Measurements from ENCODE around the gene INMT. TPM values are rescaled to one million over a fixed set of nuclear protein-coding genes. Genes with fewer than 3 reads are reported as not detected.

Gene INMT
- total RNA-seq, 1 donor from 2014 or later = 35.5 TPM

GRCh38 chr7:30790356-30790755 lies 38.4 kb downstream of the INMT start:
- Histone ChIP-seq H3K36me3 (ENCODE audit: control insufficient read depth in 3 of 3, insufficient read depth in 3 of 3, low read length in 3 of 3) (peaks cover 2 to 18% (median 6%) of the 10 kb centered on the region in 3 donors), H3K9me3 (ENCODE audit: control insufficient read depth in 3 of 3, low read length in 3 of 3) (no peaks in the 10 kb centered on the region), H3K27me3 (ENCODE audit: control insufficient read depth in 3 of 3, insufficient read depth in 3 of 3, low read length in 3 of 3) (no peaks in the 10 kb centered on the region), H3K4me3 (ENCODE audit: low read length in 3 of 3) (no peak overlapping the region), H3K9ac (ENCODE audit: low read depth in 1 of 3, low read length in 3 of 3) (no peak overlapping the region), H3K27ac (ENCODE audit: low read depth, low read length) (no peak overlapping the region), H3K4me1 (ENCODE audit: control insufficient read depth in 3 of 3, insufficient read depth in 3 of 3, low read length in 3 of 3) (peaks cover 0 to 4% (median 3%) of the 10 kb centered on the region in 3 donors)

DNA sequence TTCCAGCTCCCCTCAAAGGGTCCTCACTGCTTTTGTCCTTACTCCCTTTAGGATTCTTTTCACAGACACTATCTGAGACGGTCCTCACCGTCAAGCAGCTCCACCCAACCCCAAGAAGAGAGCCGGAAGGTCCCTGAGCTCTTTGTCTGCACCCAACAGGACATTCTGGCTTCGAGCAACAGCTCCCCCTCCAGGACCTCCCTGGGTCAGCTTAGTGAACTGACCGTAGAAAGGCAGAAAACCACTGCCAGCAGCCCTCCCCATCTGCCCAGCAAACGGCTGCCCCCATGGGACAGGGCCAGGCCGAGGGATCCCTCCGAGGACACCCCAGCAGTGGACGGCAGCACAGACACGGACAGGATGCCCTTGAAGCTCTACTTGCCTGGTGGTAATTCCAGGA lies 39.2 kb downstream of the INMT start:
- H3K4me3 ChIP-seq (ENCODE audit: low read length in 3 of 3) = no peak overlapping the region
- no peaks in the 10 kb centered on the region for H3K9me3 ChIP-seq (ENCODE audit: control insufficient read depth in 3 of 3, low read length in 3 of 3)
- H3K9ac ChIP-seq (ENCODE audit: low read depth in 1 of 3, low read length in 3 of 3) = no peak overlapping the region
- no peak overlapping the region for H3K27ac ChIP-seq (ENCODE audit: low read depth, low read length)
- peaks cover 2 to 14% (median 6%) of the 10 kb centered on the region in 3 donors for H3K36me3 ChIP-seq (ENCODE audit: control insufficient read depth in 3 of 3, insufficient read depth in 3 of 3, low read length in 3 of 3)
- H3K27me3 ChIP-seq (ENCODE audit: control insufficient read depth in 3 of 3, insufficient read depth in 3 of 3, low read length in 3 of 3) = no peaks in the 10 kb centered on the region
- H3K4me1 ChIP-seq (ENCODE audit: control insufficient read depth in 3 of 3, insufficient read depth in 3 of 3, low read length in 3 of 3) = peaks cover 0 to 9% (median 6%) of the 10 kb centered on the region in 3 donors

- Histone ChIP-seq H3K27ac (ENCODE audit: low read depth, low read length) (peak overlapping the region; percentile 25), H3K9ac (ENCODE audit: low read depth in 1 of 3, low read length in 3 of 3) (no peak overlapping the region), H3K36me3 (ENCODE audit: control insufficient read depth in 3 of 3, insufficient read depth in 3 of 3, low read length in 3 of 3) (peaks cover 2 to 8% (median 6%) of the 10 kb centered on the region in 3 donors), H3K4me1 (ENCODE audit: control insufficient read depth in 3 of 3, insufficient read depth in 3 of 3, low read length in 3 of 3) (peaks cover 20 to 34% (median 25%) of the 10 kb centered on the region in 3 donors), H3K4me3 (ENCODE audit: low read length in 3 of 3) (no peak overlapping the region), H3K9me3 (ENCODE audit: control insufficient read depth in 3 of 3, low read length in 3 of 3) (no peaks in the 10 kb centered on the region), H3K27me3 (ENCODE audit: control insufficient read depth in 3 of 3, insufficient read depth in 3 of 3, low read length in 3 of 3) (no peaks in the 10 kb centered on the region)
Observed at GRCh38 chr7:30795161-30795948, 43.4 kb downstream of the INMT start.

DNA sequence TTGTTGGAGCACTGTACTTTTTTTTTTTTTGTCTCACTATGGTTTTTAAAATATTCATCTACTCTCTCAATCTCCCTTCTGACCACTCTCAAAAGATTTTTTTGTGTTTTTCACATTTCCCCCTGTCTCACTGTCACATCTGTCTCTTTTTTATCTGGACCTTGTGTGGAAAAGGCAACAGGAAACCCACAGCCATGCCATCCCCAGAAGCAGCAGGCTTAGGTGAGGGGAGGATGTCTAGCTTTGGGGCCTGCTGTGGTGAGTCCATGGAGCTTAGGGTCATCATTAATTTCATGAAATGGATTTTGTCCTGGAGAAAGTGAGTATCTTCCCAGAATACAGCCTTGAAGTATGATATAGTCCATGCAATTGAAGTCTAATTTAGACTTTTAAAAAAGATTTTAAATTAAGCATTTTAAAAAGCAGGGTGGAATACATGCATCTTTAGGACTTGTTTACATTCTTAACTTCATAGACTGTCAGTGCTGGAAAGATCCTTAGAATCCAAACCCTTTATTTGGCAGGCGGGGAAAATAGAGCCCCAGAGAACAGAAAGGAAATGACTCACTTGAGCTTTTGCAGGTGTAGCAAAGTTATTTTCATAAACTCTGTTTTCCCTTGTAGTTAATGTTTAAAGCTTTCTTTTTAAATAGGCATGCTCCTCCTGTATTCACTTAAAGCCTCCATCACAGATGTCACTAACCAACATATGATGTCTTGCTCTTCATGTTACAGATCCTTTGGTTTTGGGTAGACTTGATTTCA lies 44.4 kb downstream of the INMT start:
- H3K36me3 ChIP-seq (ENCODE audit: control insufficient read depth in 3 of 3, insufficient read depth in 3 of 3, low read length in 3 of 3) = peaks cover 1 to 8% (median 2%) of the 10 kb centered on the region in 3 donors
- H3K27ac ChIP-seq (ENCODE audit: low read depth, low read length) = peak overlapping the region; percentile 25
- no peaks in the 10 kb centered on the region for H3K27me3 ChIP-seq (ENCODE audit: control insufficient read depth in 3 of 3, insufficient read depth in 3 of 3, low read length in 3 of 3)
- peaks cover 21 to 39% (median 31%) of the 10 kb centered on the region in 3 donors for H3K4me1 ChIP-seq (ENCODE audit: control insufficient read depth in 3 of 3, insufficient read depth in 3 of 3, low read length in 3 of 3)
- no peak overlapping the region for H3K9ac ChIP-seq (ENCODE audit: low read depth in 1 of 3, low read length in 3 of 3)
- no peaks in the 10 kb centered on the region for H3K9me3 ChIP-seq (ENCODE audit: control insufficient read depth in 3 of 3, low read length in 3 of 3)
- no peak overlapping the region for H3K4me3 ChIP-seq (ENCODE audit: low read length in 3 of 3)

GRCh38 chr7:30797176-30798040 lies 45.5 kb downstream of the INMT start:
- Histone ChIP-seq H3K9ac (ENCODE audit: low read depth in 1 of 3, low read length in 3 of 3) (peak overlapping the region in 1 of 3 donors; percentile 15), H3K27ac (ENCODE audit: low read depth, low read length) (peak overlapping the region; percentile 25), H3K4me3 (ENCODE audit: low read length in 3 of 3) (no peak overlapping the region), H3K36me3 (ENCODE audit: control insufficient read depth in 3 of 3, insufficient read depth in 3 of 3, low read length in 3 of 3) (peaks cover 0 to 4% (median 0%) of the 10 kb centered on the region in 3 donors), H3K9me3 (ENCODE audit: control insufficient read depth in 3 of 3, low read length in 3 of 3) (no peaks in the 10 kb centered on the region), H3K27me3 (ENCODE audit: control insufficient read depth in 3 of 3, insufficient read depth in 3 of 3, low read length in 3 of 3) (no peaks in the 10 kb centered on the region), H3K4me1 (ENCODE audit: control insufficient read depth in 3 of 3, insufficient read depth in 3 of 3, low read length in 3 of 3) (peaks cover 23 to 39% (median 31%) of the 10 kb centered on the region in 3 donors)

DNA sequence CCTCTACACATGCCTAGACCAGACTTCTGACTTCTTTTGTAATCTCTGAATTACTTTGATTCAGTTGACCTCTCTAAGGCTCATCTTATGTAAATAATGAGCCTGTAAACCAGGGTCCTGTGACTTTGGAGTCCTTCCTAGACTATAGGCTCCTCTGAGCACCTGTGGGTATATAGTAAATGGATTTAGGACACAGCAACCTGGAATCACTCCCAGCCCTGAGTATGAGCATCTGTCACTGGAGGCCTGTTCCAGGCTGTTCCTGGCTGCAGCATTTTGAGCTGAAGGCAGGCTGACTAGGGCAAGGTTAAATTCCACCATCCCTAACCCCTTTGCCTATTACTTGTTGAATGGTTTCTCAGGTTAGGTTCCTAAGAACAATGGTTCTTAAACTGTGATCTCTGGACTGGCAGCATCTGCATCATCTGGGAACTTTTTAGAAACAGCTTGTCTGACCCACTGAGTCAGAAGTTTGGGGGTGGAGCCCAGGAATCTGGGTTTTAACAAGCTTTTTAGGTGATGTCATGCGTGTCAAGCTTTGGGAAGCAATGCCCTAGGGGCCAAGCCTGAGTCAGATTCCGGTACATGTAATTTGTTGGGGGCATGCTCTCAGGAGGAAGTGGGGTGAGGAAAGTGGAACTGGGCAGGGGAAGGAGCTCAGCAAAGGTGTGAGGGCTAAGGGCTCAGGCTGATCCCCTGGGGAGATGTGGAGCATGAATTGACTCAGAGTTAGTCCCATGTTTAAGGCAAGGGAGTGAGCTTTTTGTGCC lies 47.5 kb downstream of the INMT start:
- no peaks in the 10 kb centered on the region for H3K36me3 ChIP-seq (ENCODE audit: control insufficient read depth in 3 of 3, insufficient read depth in 3 of 3, low read length in 3 of 3)
- H3K27me3 ChIP-seq (ENCODE audit: control insufficient read depth in 3 of 3, insufficient read depth in 3 of 3, low read length in 3 of 3) = no peaks in the 10 kb centered on the region
- H3K9ac ChIP-seq (ENCODE audit: low read depth in 1 of 3, low read length in 3 of 3) = no peak overlapping the region
- H3K4me3 ChIP-seq (ENCODE audit: low read length in 3 of 3) = no peak overlapping the region
- peak overlapping the region; percentile 36 for H3K27ac ChIP-seq (ENCODE audit: low read depth, low read length)
- H3K4me1 ChIP-seq (ENCODE audit: control insufficient read depth in 3 of 3, insufficient read depth in 3 of 3, low read length in 3 of 3) = peaks cover 39 to 52% (median 46%) of the 10 kb centered on the region in 3 donors
- no peaks in the 10 kb centered on the region for H3K9me3 ChIP-seq (ENCODE audit: control insufficient read depth in 3 of 3, low read length in 3 of 3)

- Histone ChIP-seq H3K9me3 (ENCODE audit: control insufficient read depth in 3 of 3, low read length in 3 of 3) (no peaks in the 10 kb centered on the region), H3K36me3 (ENCODE audit: control insufficient read depth in 3 of 3, insufficient read depth in 3 of 3, low read length in 3 of 3) (no peaks in the 10 kb centered on the region), H3K27me3 (ENCODE audit: control insufficient read depth in 3 of 3, insufficient read depth in 3 of 3, low read length in 3 of 3) (no peaks in the 10 kb centered on the region), H3K9ac (ENCODE audit: low read depth in 1 of 3, low read length in 3 of 3) (no peak overlapping the region), H3K4me3 (ENCODE audit: low read length in 3 of 3) (no peak overlapping the region), H3K4me1 (ENCODE audit: control insufficient read depth in 3 of 3, insufficient read depth in 3 of 3, low read length in 3 of 3) (peaks cover 39 to 59% (median 53%) of the 10 kb centered on the region in 3 donors), H3K27ac (ENCODE audit: low read depth, low read length) (peak overlapping the region; percentile 36)
Observed at GRCh38 chr7:30799976-30800661, 48.2 kb downstream of the INMT start.

DNA sequence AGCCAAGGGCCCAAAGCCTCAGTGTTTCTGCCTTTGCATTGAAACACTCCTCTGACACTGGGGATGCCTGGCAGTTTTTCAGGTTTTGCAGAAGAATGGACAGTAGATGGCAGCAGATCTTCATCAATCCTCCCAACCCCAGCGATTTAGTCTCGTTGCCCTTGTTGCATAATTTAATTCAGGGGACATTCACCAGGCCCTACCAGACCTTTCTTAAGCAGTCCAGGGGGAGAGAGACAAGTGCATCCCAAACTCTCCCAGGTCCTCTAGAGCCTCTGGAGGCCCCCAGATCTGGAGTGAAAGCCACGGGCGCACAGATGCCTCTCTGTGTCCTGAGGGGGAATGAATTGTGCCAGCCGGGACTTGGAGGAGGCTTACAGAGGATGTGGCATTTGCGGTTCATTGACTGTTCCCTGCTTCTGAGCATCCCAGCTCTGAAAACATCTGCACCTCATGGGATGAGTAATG lies 48.9 kb downstream of the INMT start:
- H3K9ac ChIP-seq (ENCODE audit: low read depth in 1 of 3, low read length in 3 of 3) = no peak overlapping the region
- no peak overlapping the region for H3K27ac ChIP-seq (ENCODE audit: low read depth, low read length)
- no peaks in the 10 kb centered on the region for H3K27me3 ChIP-seq (ENCODE audit: control insufficient read depth in 3 of 3, insufficient read depth in 3 of 3, low read length in 3 of 3)
- H3K4me1 ChIP-seq (ENCODE audit: control insufficient read depth in 3 of 3, insufficient read depth in 3 of 3, low read length in 3 of 3) = peaks cover 37 to 56% (median 53%) of the 10 kb centered on the region in 3 donors
- H3K36me3 ChIP-seq (ENCODE audit: control insufficient read depth in 3 of 3, insufficient read depth in 3 of 3, low read length in 3 of 3) = no peaks in the 10 kb centered on the region
- no peaks in the 10 kb centered on the region for H3K9me3 ChIP-seq (ENCODE audit: control insufficient read depth in 3 of 3, low read length in 3 of 3)
- H3K4me3 ChIP-seq (ENCODE audit: low read length in 3 of 3) = no peak overlapping the region
